ENCODE results near the gene CPN1. TPM values are rescaled to one million over a fixed set of nuclear protein-coding genes. Genes with fewer than 3 reads are reported as not detected.

Gene CPN1
- total and polyA plus RNA-seq, 2 experiments from 2014 or later = 0.32 TPM; not detected in 1

- TF ChIP-seq ZNF462 (CRISPR knock-in tag; IDR thresholded peaks at IDR 0.05) (no peak), JUNB (IDR thresholded peaks at IDR 0.05; ENCODE audit: unreplicated experiment) (no peak)
These were observed 56.1 kb downstream of the CPN1 start (continued) for GRCh38 chr10:100025576-100025975.

GRCh38 chr10:100024748-100025147 is 56.9 kb downstream of the CPN1 start:
- Mint-ChIP-seq H3K4me1 (peaks cover 11% of the 10 kb centered on the region; the same call in 2 of the 3 replicates), H3K4me3 (no peak overlapping the region), H3K27me3 (ENCODE audit: insufficient read depth, low read depth, poor library complexity) (no peaks in the 10 kb centered on the region), H3K36me3 (ENCODE audit: low read depth) (peaks cover 17% of the 10 kb centered on the region), H3K27ac (no peak overlapping the region), H3K9me3 (peaks cover 33% of the 10 kb centered on the region)
- no peaks in the 10 kb centered on the region for H3F3A ChIP-seq (replicated peaks; ENCODE audit: low read depth)
- H3K27ac ChIP-seq (ENCODE audit: low read depth) = no peak overlapping the region
- peaks cover 8% of the 10 kb centered on the region; the same call in 1 of the 2 replicates for H3K4me1 ChIP-seq (ENCODE audit: insufficient read depth)
- DNase-seq (ENCODE audit: low spot score) (no peak), ATAC-seq (no peak)
- no peaks in the 10 kb centered on the region for H3K9me2 ChIP-seq (ENCODE audit: insufficient read depth)
- H3K36me3 ChIP-seq (ENCODE audit: insufficient read depth) = no peaks in the 10 kb centered on the region; the same call in 1 of the 2 replicates
- H3K79me2 ChIP-seq (replicated peaks; ENCODE audit: insufficient read depth) = no peaks in the 10 kb centered on the region
- H4K20me1 ChIP-seq (replicated peaks; ENCODE audit: insufficient read depth) = no peaks in the 10 kb centered on the region
- no peak overlapping the region for H3K4me3 ChIP-seq
- peak overlapping the region; percentile 87; the same call in 1 of the 2 replicates for H2AFZ ChIP-seq
- no peaks in the 10 kb centered on the region for H3K27me3 ChIP-seq (ENCODE audit: insufficient read depth)
- H3K4me2 ChIP-seq = no peak overlapping the region
- no peak for TF ChIP-seq REST (IDR thresholded peaks at IDR 0.05; ENCODE audit: unreplicated experiment)
- no peak for TF ChIP-seq POLR2AphosphoS5 (IDR thresholded peaks at IDR 0.05; ENCODE audit: low read depth)
- TF ChIP-seq CREB1 (CRISPR knock-in tag; IDR thresholded peaks at IDR 0.05; ENCODE audit: low read depth) = no peak
- TF ChIP-seq EZH2phosphoT487 (IDR thresholded peaks at IDR 0.05; ENCODE audit: unreplicated experiment) = no peak
- no peak for TF ChIP-seq ETS1 (IDR thresholded peaks at IDR 0.05)
- TF ChIP-seq ZNF114 (CRISPR knock-in tag; IDR thresholded peaks at IDR 0.05) = no peak
